GM12864 (cell line): ENCODE results near the gene CD244.
A peak's percentile ranks its signal among the peaks of the same experiment; 100 is the strongest.
"Not testable (repeated sequence)": the region's sequence is repeated elsewhere in the genome, so short reads cannot be mapped to it uniquely, and the experiment has no call there.

ENCODE experiments used
- DNase-seq: peaks from one replicate; pipeline ENCODE4 v3.0.0-alpha.2; 2011; ENCODE audit warnings: low read depth
- H3K4me3 ChIP-seq: 2 replicates; pipeline ENCODE4 v1.5.1; 2011; ENCODE audit warnings: mild to moderate bottlenecking, low read depth, low read length, control low read depth
- CTCF ChIP-seq: IDR thresholded peaks from 2 replicates; pipeline ENCODE4 v1.5.1; 2011; ENCODE audit warnings: low read depth, mild to moderate bottlenecking, moderate library complexity, low read length, control low read depth, inconsistent platforms; ENCODE audit errors: missing control alignments

CD244 gene

GRCh38 chr1:160794376-160794775 lies 68.3 kb downstream of the CD244 start:
- no peak overlapping the region for H3K4me3 ChIP-seq
- DNase-seq: no peak
- no peak for TF ChIP-seq CTCF

GRCh38 chr1:160789702-160790611 lies 72.7 kb downstream of the CD244 start:
- DNase-seq: peak; percentile 79
- no peak for TF ChIP-seq CTCF
- no peak overlapping the region for H3K4me3 ChIP-seq

- TF ChIP-seq CTCF: no peak
- no peak for DNase-seq
- no peak overlapping the region for H3K4me3 ChIP-seq
These were observed 73.5 kb downstream of the CD244 start for GRCh38 chr1:160789051-160789701.

- not testable (repeated sequence) for DNase-seq, H3K4me3 ChIP-seq
These were observed 79.5 kb downstream of the CD244 start for GRCh38 chr1:160782988-160783765.

- no peak for TF ChIP-seq CTCF
- peak; percentile 83 for DNase-seq
- H3K4me3 ChIP-seq: no peak overlapping the region
These were observed 80.6 kb downstream of the CD244 start for GRCh38 chr1:160781914-160782689.

- H3K4me3 ChIP-seq: no peak overlapping the region
- no peak for TF ChIP-seq CTCF
- no peak for DNase-seq
These were observed 81.4 kb downstream of the CD244 start for GRCh38 chr1:160781186-160781766.
